Panc1 (cell line): ENCODE results near the gene SLC25A29. TPM values are rescaled to one million over a fixed set of nuclear protein-coding genes. Genes with fewer than 3 reads are reported as not detected.

Source experiments
- ATAC-seq: fragments of 200-7000 bp; cut with Tn5 transposase; 2 replicates; pipeline ENCODE4 v1.9.1; 2020; ENCODE audit warnings: mild to moderate bottlenecking, moderate library complexity
- BruUV-seq: library from RNA; stranded (reverse); fragments of 400-500 nt; replicated peaks from 2 replicates; lab custom pipeline; 2021; lab: Mats Ljungman, UMichigan
- CTCF ChIA-PET: fragments of 300-600 bp; sonication (Branson Sonifier 250); formaldehyde crosslinking; loops from one replicate; lab custom pipeline; 2022; ENCODE audit warnings: antibody characterized with exemption; lab: Charles Lee
- POLR2A ChIA-PET: fragments of 300-600 bp; sonication (Branson Sonifier 250); formaldehyde crosslinking; loops from one replicate; lab custom pipeline; 2022; ENCODE audit warnings: antibody characterized with exemption; lab: Charles Lee
- DNase-seq: peaks from one replicate; pipeline ENCODE4 v3.0.0-alpha.2; 2010; ENCODE audit warnings: low read depth, low spot score
- H3K27ac ChIP-seq: 2 replicates; pipeline ENCODE4 v1.5.1; 2011; ENCODE audit warnings: mild to moderate bottlenecking, low read length, inconsistent platforms
- H3K27me3 ChIP-seq: fragments of 200-500 bp; sonication (Bioruptor generic); 2 replicates; pipeline ENCODE4 v1.6.0; 2014; ENCODE audit warnings: low read length, inconsistent platforms; ENCODE audit not compliant: control insufficient read depth, insufficient read depth
- H3K36me3 ChIP-seq: fragments of 200-500 bp; sonication (Bioruptor generic); 2 replicates; pipeline ENCODE4 v1.5.1; 2014; ENCODE audit warnings: inconsistent platforms, mild to moderate bottlenecking, low read length, moderate library complexity; ENCODE audit not compliant: control insufficient read depth, insufficient read depth
- H3K4me1 ChIP-seq: 2 replicates; pipeline ENCODE4 v1.5.1; 2011; ENCODE audit warnings: inconsistent platforms, mild to moderate bottlenecking, low read length, moderate library complexity; ENCODE audit not compliant: control insufficient read depth, insufficient read depth
- H3K4me3 ChIP-seq, 2 experiments: 2 replicates each; pipeline ENCODE4 v1.5.1; 2011 to 2012; ENCODE audit warnings: low read depth in 2 of 2, low read length in 2 of 2, mild to moderate bottlenecking in 2 of 2, inconsistent platforms in 1 of 2, moderate library complexity in 1 of 2
- H3K9me3 ChIP-seq: fragments of 200-500 bp; sonication (Bioruptor generic); 2 replicates; pipeline ENCODE4 v1.5.1; 2014; ENCODE audit warnings: low read depth, mild to moderate bottlenecking, inconsistent platforms, low read length, moderate library complexity; ENCODE audit not compliant: control insufficient read depth, insufficient read depth
- POLR2AphosphoS5 ChIP-seq: IDR thresholded peaks from 2 replicates; pipeline ENCODE4 v1.6.1; 2012; ENCODE audit warnings: mild to moderate bottlenecking, low read depth, low read length, moderate library complexity
- SIN3A ChIP-seq: IDR thresholded peaks from 2 replicates; pipeline ENCODE4 v1.6.1; 2012; ENCODE audit warnings: low read depth, mild to moderate bottlenecking, low read length, moderate library complexity, borderline replicate concordance; ENCODE audit not compliant: insufficient read depth
- TCF7L2 ChIP-seq: IDR thresholded peaks from 2 replicates; pipeline ENCODE4 v1.6.1; 2011; ENCODE audit warnings: mild to moderate bottlenecking, low read depth, low read length, inconsistent platforms
- in situ Hi-C: cut with HindIII; loops from 2 replicates; pipeline ENCODE4 v1.10.0; 2016; ENCODE audit warnings: low sequenced_read_pairs, low pct_unique_long_range_greater_than_20kb
- intact Hi-C: fragments of 100-400 bp; cut with micrococcal nuclease; formaldehyde crosslinking; loops from one replicate; pipeline ENCODE4 v1.10.0; 2022; ENCODE audit not compliant: unreplicated experiment
- total RNA-seq: library from RNA; stranded (reverse); gene quantifications from one replicate; pipeline ENCODE4 v1.2.1, GENCODE V29; 2021; ENCODE audit not compliant: unreplicated experiment
- TF ChIP-seq, protein P1 (sequence below): fragments of 450-650 bp; IDR thresholded peaks from 2 replicates; pipeline ENCODE4 v1.5.1; 2017; ENCODE audit warnings: mild to moderate bottlenecking
- TF ChIP-seq, protein P2 (sequence below), 2 experiments: IDR thresholded peaks; 2 replicates each; pipeline ENCODE4 v1.6.1; 2011 to 2012; ENCODE audit warnings: low read depth in 2 of 2, control low read depth in 1 of 2, low read length in 1 of 2, mild to moderate bottlenecking in 1 of 2, moderate library complexity in 1 of 2; ENCODE audit not compliant: insufficient read depth in 1 of 2

Gene SLC25A29
- total RNA-seq, 1 experiment from 2014 or later: 33.6 TPM

- Histone ChIP-seq H3K4me1 (peaks cover 45% of the 10 kb centered on the region), H3K4me3 (no peak overlapping the region), H3K36me3 (no peaks in the 10 kb centered on the region; the same call in 1 of the 2 replicates), H3K27me3 (no peaks in the 10 kb centered on the region), H3K27ac (0 out of 2 replicates have a peak overlapping the region, but pooled peaks have one; percentile 12), H3K9me3 (no peaks in the 10 kb centered on the region)
- DNase-seq: no peak
- ATAC-seq: no peak
- in situ Hi-C loops (no loop called here), intact Hi-C loops (no loop called here)
- POLR2A ChIA-PET: no interaction called here
- no TSS peak for BruUV-seq
- TF ChIP-seq TCF7L2 (no peak), POLR2AphosphoS5 (no peak), SIN3A (no peak)
- TF ChIP-seq, protein P1, sequence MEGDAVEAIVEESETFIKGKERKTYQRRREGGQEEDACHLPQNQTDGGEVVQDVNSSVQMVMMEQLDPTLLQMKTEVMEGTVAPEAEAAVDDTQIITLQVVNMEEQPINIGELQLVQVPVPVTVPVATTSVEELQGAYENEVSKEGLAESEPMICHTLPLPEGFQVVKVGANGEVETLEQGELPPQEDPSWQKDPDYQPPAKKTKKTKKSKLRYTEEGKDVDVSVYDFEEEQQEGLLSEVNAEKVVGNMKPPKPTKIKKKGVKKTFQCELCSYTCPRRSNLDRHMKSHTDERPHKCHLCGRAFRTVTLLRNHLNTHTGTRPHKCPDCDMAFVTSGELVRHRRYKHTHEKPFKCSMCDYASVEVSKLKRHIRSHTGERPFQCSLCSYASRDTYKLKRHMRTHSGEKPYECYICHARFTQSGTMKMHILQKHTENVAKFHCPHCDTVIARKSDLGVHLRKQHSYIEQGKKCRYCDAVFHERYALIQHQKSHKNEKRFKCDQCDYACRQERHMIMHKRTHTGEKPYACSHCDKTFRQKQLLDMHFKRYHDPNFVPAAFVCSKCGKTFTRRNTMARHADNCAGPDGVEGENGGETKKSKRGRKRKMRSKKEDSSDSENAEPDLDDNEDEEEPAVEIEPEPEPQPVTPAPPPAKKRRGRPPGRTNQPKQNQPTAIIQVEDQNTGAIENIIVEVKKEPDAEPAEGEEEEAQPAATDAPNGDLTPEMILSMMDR: no peak
- TF ChIP-seq, protein P2, sequence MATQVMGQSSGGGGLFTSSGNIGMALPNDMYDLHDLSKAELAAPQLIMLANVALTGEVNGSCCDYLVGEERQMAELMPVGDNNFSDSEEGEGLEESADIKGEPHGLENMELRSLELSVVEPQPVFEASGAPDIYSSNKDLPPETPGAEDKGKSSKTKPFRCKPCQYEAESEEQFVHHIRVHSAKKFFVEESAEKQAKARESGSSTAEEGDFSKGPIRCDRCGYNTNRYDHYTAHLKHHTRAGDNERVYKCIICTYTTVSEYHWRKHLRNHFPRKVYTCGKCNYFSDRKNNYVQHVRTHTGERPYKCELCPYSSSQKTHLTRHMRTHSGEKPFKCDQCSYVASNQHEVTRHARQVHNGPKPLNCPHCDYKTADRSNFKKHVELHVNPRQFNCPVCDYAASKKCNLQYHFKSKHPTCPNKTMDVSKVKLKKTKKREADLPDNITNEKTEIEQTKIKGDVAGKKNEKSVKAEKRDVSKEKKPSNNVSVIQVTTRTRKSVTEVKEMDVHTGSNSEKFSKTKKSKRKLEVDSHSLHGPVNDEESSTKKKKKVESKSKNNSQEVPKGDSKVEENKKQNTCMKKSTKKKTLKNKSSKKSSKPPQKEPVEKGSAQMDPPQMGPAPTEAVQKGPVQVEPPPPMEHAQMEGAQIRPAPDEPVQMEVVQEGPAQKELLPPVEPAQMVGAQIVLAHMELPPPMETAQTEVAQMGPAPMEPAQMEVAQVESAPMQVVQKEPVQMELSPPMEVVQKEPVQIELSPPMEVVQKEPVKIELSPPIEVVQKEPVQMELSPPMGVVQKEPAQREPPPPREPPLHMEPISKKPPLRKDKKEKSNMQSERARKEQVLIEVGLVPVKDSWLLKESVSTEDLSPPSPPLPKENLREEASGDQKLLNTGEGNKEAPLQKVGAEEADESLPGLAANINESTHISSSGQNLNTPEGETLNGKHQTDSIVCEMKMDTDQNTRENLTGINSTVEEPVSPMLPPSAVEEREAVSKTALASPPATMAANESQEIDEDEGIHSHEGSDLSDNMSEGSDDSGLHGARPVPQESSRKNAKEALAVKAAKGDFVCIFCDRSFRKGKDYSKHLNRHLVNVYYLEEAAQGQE (IDR thresholded peaks at IDR 0.05; ENCODE audit: insufficient read depth in 1 of 2, low read depth in 2 of 2, low read length in 1 of 2): no peak
- CTCF ChIA-PET: interaction anchor here (0.6 to 0.7 kb wide), 2 partner anchors 89 to 235 kb away, joined by 3 to 4 read pairs; no protein-coding TSS in a partner anchor
Measured at GRCh38 chr14:100281286-100282082, 24.8 kb downstream of the SLC25A29 start.

GRCh38 chr14:100279563-100279962 lies 26.7 kb downstream of the SLC25A29 start:
- peaks cover 44% of the 10 kb centered on the region for H3K4me1 ChIP-seq
- no peaks in the 10 kb centered on the region for H3K27me3 ChIP-seq
- intact Hi-C loops: no loop called here
- TF ChIP-seq POLR2AphosphoS5: no peak
- TF ChIP-seq, protein P1: no peak
- TF ChIP-seq TCF7L2: no peak
- TF ChIP-seq SIN3A: no peak
- TF ChIP-seq, protein P2 (IDR thresholded peaks at IDR 0.05; ENCODE audit: insufficient read depth in 1 of 2, low read depth in 2 of 2, low read length in 1 of 2): no peak
- H3K4me3 ChIP-seq: no peak overlapping the region
- DNase-seq (no peak), ATAC-seq (no peak)
- no peaks in the 10 kb centered on the region; the same call in 1 of the 2 replicates for H3K36me3 ChIP-seq
- CTCF ChIA-PET: no interaction called here
- no peaks in the 10 kb centered on the region for H3K9me3 ChIP-seq
- in situ Hi-C loops: no loop called here
- POLR2A ChIA-PET: no interaction called here
- no peak overlapping the region for H3K27ac ChIP-seq
- BruUV-seq: no TSS peak
